Embryonic facial prominence (tissue), 1 donor: ENCODE data around the gene ADIPOR1.

Experiments
- DNase-seq: peaks from one replicate; pipeline ENCODE4 v3.0.0-alpha.2; 2016; ENCODE audit errors: extremely low spot score

ADIPOR1 gene

DNA sequence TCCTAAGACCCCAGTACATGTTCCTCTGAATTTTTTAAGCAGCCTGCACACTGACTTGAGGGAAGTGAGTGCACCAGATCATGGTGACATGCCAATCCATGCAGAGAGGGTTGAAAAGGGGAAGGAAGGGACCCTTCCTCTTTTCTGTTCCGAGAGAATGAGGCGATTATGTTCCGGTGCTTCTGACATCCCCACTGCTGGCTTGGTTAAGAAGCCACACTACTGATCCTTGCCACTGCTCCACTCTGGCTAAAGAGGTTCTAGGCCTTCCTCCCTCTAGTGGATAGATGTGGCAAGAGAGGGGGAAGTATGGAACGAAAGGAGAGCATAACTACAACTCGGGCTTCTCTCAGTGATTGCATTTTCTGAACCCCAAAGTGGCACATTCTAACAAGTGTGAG, 10.8 kb upstream of the ADIPOR1 start:
- DNase-seq: no peak

DNA sequence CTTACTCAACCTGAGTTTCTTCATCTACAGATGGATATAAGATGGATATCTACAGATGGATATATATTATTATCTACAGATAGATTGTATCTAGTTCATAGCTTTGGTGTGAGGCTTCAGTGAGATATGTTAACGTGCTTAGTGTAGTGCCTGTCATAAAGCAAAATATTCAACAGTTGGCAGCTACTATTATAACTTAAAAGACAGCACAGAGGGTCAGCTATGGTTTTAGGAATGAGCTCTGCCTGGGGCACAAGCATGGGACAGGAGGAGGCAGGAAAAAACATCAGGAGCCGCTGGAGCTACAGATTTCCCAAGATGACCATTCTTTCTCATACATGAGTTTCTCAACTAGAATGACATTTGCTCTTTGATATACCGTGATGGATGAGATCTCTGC, 10.2 kb upstream of the ADIPOR1 start:
- no peak for DNase-seq

DNA sequence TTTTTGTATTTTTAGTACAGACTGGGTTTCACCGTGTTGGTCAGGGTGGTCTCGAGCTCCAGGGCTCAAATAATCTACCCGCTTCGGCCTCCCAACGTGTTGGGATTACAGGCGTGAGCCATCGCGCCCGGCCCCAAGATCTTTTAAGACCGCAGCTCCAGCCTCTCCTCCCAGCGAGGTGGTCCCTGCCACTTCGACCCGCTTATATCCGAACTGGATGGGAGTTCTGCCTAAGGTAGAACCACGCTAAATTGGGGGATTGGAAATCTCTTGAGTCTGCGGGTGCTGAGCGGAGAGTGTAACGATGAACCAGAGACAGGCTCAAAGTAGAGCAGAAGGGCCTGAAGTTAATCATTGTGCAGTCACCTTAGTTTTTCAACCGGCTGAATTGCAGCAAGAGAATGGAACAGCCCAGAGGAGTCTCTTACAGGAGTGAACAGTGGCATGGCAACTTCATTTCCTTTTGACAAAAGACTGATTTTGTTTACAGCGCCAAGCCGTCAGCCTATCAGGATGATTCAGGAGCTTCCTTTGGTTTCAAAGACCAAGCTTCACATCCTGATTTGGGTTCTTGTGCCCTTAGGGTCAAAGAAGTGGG, 9.7 kb upstream of the ADIPOR1 start:
- DNase-seq: no peak

DNA sequence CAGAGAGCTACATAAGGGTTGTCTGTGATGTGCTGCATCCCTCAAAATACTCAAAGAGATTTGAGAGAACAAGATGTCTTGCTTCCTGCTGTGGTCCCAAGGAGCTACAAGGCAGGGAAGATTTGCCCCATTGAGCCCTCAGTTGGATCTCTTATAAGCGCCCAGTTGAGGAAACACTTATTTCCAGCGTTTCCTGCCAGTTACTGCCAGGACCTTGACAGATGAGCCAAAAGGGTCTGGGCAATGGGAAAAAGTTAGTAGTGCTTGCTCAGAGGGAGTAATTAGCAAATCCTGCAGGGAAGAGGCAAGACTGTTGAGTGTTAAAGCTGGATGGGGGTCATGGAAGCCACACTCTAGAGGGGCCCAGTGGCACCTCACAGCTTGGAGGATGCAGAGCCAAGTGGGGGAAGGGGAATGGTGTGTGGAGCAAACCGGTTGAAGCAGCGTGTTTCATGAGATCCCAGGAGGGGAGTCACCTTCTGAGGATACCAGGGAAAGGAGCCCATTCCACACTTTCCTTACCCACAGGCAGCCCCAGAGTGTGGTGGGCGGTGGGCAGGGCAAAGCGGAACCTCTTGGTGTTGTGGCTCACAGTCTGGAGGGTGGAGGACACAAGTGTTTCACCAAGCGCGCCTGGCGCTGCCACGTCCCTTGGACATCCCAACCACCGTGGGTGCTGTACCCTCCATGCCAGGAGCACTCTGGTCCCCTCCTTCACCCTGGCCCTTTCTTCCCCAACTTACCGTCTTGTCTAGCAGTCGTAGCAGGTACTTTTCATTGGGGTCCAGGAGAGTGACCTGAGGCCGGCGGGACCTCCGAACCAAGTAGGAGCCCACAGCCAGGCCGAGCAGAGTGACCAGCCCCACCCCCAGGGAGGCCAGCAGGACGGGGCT, 8.1 kb upstream of the ADIPOR1 start:
- DNase-seq: no peak

DNA sequence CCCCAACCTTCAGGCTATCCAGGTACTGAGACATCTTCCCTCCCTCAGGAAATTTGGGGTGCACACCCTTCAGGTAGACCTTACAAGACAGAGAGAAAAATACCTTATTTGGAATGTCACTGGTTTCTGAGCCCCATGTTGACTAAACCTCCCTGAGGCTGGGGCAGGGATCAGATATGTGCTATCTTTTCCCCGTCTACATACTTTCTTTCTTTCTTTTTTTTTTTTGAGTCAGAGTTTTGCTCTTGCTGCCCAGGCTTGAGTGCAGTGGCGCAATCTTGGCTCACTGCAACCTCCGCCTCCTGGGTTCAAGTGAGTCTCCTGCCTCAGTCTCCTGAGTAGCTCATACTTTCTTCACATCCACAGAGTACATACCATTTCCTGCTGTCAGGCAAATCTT, 7.3 kb upstream of the ADIPOR1 start:
- no peak for DNase-seq

DNA sequence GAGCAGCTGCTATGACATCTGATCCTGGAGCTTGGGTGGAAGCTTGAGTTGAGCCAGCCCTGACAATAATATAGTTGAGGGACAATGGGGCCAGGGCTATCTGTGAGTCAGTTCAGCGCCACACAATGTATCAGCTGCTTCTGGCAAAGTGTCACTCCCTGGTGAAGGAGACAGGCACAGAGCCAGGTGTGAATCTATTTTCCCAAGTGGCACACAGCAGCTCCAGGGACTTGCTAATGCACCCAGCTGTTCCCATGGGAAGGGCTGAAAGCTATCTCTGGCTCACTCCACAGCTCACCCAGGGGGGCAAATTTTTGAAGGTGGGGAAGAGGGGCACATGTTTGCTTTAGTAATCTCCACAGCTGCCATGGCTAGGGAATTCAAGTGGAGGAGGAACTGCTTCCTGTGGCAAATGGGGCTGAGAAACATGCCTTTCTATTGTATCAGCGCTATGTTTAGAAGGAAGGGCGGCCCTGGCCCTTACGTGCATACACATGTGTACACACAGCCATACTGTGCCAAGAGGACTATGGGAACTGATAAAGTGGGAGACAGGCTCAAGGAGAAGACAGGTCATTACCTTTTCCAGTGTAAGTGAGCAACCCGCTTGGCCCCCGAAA, 6.8 kb upstream of the ADIPOR1 start:
- DNase-seq: no peak

DNA sequence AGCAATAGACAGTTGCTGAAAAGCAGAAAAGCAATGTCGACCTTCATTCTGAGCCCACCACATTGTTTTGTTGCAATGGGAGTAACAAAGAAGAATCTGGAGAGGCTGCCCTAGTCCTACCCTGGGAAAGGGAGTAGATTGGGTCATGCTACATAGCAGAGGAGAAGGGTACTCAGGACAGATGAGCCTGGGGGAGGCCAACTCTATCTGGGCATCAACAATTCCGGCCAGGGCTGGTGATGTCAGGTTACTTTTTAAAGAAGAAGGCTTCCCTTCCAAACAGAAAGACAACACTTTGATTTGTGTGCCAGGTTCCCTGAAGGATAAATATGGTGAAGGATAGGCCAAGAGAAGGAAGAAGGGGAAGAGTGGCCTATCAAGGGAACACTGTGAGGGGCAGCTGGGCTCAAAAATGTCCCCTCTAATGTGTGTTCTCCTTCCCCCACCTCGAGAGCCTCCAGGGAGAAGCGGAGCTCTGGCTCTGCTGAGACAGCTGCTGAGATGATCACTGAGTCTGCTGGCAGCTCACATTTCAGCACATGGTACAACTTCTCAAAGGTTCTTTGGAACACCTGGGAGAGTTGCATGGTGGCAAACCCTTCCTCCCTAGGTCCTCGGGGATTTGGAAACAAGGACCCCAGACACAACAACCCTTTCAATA, 3.2 kb upstream of the ADIPOR1 start:
- DNase-seq: no peak

DNA sequence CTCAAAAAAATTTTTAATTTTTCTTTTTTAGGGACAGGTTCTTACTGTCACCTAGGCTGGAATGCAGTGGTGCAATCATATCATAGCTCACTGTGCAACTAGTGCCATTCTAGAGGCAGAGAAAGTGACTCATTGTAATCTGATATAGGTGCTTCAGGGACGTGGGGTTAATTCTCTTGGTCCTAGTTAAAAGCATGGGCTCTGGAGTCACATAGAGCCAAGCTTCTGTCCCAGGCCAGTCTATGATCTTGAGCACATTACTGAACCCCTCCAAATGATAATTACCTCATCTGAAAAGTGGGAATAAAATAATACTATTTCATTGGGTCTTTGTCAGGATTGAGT, 1.1 kb upstream of the ADIPOR1 start:
- DNase-seq: no peak

DNA sequence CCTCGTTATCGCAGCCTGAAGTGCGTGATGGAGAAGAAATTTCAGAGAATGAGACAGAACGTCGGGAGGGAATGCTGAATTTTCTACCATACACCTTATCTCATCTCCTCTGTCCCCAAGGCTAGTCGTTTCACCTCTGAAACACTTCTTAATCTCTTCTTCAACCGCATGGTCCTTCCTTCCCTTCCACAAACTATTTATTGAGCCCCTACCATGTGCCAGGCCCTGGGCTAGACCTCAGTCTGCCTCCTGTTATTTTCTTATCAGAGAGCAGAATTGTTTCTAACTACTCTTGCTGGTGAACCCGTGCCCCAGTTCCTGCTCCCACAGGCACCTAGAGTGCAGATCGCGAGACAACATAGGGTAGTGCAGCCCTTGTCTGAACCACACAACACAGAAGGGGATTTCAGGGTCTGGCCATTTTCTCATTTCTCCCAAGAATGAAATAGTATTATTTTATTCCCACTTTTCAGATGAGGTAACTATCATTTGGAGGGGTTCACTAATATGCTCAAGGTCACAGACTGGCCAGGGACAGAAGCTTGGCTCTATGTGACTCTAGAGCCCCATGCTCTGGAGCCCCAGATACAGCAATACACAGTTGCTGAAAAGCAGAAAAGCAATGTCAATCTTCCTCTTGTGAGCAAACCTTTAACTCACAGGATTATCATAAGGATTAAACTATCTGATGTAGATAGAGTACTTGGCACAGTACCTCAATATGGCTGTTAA, 598 bp upstream of the ADIPOR1 start:
- no peak for DNase-seq

DNA sequence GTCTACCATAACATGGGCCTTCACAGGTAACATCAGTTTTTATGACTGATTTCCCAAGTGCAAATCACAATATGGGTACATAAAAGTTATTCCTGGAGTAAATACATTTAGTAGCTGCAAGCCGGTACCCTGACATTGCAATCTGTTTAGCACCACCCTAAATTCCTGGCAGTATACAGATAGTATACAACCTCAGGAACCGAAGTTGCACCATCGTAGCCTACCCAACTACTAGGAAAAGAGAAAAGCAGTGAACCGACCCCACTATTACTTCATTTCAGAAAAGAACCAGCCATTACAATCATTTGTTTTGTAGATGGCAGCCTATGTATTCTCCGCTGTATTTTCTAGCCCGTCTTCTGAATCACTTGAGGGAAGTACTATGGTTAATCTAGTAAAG, 1.1 kb downstream of the ADIPOR1 start:
- DNase-seq: no peak

DNA sequence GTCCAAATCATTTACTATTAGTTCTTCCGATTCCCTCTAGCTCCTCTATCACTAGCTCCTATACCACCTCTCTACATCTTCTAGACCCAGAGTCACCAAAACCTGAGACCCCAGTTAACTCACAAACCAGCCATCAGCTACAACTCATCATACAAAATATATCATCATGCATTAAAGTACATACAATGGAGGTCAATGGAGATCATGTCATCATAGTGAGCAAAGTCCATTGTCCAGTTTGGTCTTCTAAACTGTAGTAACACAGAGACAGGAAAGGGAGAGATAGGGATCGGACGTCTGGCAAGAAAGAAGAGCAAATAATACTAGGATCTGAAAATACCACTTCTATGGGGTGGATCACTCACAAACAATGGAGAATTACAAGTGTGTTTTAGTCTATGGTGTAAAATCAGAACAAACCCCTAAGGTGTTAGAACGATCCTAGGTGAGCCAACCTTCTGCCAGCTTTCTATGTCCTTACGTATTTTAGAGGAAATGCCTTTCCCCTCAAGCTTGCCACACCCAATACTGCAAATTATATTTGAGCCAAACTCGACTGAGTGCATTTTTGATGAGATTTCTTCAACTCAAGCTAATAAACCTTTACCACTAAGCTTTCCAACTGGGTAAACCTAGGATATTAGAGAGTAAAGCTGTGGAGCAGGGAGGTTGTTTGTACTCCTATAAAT, 3.9 kb downstream of the ADIPOR1 start:
- no peak for DNase-seq

DNA sequence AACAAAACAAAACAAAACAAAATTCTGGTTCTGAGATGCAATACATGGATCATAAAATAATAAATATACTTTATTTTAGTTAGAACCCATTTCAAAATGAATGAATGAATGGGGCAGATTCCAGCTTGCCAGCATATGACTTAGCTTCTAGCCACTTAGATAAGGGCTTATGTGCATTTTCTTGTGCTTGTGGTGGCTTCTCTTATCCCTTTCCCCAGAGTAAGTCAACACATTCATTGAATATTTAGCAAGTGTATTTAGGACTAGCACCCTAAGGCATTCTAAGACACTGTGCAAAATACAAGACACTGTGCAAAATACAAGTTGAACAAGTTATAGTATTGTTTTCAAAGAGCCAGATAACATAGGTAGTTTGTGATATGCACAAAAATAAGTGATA, 4.7 kb downstream of the ADIPOR1 start:
- no peak for DNase-seq

DNA sequence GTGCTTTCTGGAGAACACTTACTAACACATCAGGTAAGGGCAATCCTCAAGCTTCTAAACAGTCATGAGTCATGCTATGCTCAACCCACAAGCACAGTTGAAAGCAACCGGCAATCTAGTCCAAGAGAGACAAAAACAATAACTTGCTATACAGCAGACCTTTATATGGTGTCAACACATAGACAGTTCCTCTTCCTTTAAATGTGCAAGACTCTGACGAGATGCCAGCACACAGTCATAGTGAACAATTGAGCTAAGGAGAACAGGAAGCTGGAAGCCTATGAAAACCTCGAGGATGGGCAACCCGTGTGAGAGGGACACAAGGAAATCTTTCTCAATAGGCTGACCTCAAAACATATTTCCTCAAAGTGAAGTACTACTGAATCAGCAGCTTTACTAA, 5.3 kb downstream of the ADIPOR1 start:
- no peak for DNase-seq

DNA sequence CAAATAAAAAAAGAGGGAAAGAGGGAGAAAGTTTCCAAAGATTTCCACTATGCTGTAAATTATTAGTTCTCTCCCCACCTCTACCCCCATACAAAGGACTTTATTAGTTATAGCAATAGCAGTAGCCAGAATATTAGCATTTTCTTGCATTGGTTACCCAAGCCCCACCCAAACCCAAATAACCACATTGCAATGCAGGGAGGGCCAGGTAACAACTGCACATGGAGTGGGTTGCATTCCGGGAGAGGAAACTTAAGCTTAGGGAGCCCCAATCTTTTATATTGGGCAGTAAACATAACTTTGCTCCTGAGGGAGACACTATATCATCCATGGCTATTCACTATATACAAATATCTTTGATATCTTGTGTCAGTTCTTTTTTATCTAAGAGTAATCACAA, 6.0 kb downstream of the ADIPOR1 start:
- DNase-seq: no peak

DNA sequence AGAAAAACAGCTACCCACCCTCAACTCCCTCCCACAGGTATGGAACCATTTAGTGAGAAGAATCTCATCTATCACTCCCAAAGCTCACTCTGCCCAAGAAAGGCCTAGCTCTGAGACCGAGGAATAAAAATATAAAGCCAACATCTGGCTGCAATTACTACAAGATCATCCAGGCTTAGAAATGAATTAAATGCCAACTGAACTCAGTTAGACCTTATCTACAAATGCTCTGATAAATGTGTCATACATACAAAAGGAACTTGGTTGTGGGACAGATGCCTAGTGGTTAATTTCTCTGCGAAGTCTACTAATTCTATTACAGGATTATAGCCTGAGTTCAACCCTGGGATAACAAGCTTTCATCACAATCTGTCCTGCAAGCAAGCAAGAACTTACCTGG, 6.7 kb downstream of the ADIPOR1 start:
- no peak for DNase-seq

DNA sequence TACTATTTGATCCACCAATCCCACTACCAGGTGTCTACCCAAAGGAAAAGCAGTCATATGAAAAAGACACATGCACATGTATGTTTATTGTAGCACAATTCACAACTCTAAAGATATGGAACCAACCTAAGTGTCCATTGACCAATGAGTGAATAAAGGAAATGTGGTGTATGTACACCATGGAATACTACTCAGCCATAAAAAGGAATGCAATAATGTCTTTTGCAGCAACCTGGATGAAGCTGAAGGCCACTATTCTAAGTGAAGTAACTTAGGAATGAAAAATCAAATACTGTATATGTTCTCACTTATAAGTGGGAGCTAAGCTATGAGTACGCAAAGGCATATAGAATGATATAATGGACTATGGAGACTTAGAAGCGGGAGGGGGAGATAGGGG, 12.6 kb downstream of the ADIPOR1 start:
- DNase-seq: no peak

DNA sequence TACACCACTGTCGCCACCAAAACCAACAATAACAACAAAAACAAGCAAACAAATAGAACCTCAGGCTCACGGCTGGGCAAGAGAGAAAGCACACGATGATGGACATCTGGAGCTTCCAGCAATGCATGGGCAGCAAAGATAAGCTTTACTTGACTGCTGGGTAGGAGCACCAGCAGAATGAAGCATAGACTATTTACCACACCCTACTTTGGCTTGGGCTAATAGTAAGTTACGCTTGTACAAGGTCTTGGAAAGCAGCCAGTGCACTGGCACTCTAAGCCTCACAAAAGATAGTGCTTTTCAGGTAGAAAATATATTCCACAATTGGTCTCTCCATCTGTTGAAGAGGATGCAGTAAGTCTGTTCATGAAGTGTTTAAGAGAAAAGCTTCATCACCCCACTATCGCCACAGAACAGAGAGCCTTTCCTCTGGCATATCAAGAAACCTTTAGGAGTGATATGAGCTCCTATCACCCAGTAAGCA, 13.6 kb downstream of the ADIPOR1 start:
- DNase-seq: no peak

DNA sequence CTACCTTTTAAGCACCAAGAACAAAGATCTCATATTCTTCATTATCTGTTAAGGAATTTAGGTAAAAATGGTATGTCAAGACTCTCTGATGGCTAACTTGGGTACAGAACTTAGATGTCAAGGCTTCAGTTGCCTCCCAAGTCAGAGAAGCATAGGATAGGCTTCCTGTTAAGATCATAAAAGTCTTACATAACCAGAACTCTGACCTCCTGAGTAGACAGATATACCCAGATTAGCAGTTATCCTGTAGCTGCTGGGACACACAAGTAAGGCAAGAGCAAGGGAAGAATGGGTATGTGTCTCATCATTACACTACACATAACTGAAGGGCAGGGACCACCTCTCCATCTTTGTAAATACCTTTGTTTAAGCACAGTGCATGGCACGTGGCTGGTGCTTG, 15.7 kb downstream of the ADIPOR1 start:
- DNase-seq: no peak

DNA sequence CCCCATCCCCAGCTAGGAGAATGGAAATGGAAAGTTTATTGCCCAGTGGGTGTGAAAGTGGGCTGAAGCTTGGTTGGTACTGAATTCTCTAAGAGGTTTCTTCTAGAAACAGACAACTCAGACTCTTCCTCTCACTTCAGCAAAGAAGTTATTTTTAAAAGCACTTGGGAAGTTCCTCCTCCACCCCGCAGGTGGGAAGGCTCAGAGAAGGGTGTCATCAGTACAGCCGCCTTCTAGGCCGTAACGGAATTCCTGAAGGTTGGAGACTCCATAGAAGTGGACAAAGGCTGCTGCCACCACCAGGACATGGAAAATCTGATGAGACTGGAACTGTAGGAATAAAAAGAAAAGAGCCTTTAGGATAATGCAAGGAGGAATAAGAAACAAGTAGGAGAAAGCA, 16.7 kb downstream of the ADIPOR1 start:
- no peak for DNase-seq

DNA sequence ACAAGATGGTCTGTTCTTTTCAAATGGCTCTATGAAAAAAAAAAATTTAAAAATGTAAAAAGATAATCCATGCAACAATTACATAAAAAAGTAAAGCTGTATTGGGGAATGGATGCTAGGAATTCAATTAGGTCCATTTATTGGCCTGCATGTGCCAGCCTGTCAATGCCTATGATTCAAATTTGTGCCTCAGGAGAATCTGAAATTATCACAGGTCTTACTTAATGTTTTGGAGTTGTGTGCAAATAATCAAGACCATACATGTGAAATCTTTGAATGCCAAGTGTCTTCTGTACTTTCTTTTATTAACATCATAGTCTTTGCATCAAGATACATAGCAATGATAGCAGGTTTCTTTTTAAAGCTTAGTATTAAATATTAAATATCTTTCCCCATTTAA, 17.6 kb downstream of the ADIPOR1 start:
- DNase-seq: no peak

DNA sequence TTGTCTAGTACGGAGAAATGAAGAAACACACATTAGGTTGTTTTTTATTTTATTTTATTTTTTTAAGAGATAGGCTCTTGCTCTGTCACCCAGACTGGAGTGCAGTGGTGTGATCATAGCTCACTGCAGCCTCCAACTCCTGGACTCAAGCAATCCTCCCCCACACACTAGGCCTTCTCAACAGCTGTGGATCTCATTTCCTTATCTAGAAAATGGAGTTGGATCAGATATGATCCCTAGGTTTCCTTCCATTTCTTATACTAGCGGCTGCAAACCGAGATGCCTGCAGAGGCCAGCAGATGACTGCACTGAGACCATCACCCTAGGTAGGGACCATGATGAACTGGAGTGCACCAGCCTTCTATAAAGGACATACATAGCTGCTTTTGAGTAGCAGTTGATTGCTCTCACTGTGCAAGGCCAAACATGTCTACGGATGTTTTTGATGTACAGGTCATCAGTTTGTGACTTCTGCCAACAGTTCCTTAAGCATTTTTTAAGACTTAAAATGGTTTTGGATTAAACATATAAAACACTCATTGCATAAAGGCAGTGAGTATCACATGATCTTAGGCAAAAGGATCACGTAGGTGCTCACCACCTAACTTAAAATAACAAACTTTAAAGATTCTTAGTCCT, 19.7 kb downstream of the ADIPOR1 start:
- no peak for DNase-seq
